ENCODE data around the gene ZGLP1. TPM values are rescaled to one million over a fixed set of nuclear protein-coding genes. Genes with fewer than 3 reads are reported as not detected.

The ZGLP1 gene
- total RNA-seq, 2 experiments from 2014 or later: 5.7 to 8.8 TPM

- DNase-seq (ENCODE audit: low spot score): no peak
- intact Hi-C loops (cut with micrococcal nuclease; ENCODE audit: unreplicated experiment): loop anchor here (2.0 kb wide), 1 partner anchor 131 kb away; no protein-coding TSS in a partner anchor
These were observed 51.4 kb downstream of the ZGLP1 start for GRCh38 chr19:10258080-10258710.

GRCh38 chr19:10256970-10257615 is 52.5 kb downstream of the ZGLP1 start:
- Histone ChIP-seq H3K9me2 (ENCODE audit: insufficient read depth, low read length) (no peaks in the 10 kb centered on the region), H3K4me1 (ENCODE audit: insufficient read depth, low read length, poor library complexity, severe bottlenecking) (peaks cover 12% of the 10 kb centered on the region), H3K27ac (ENCODE audit: low read depth, low read length, poor library complexity, severe bottlenecking) (no peak overlapping the region), H3K36me3 (ENCODE audit: insufficient read depth, low read length) (peaks cover 78% of the 10 kb centered on the region), H3K4me3 (ENCODE audit: low read depth, low read length, poor library complexity, severe bottlenecking) (no peak overlapping the region), H3K9me3 (ENCODE audit: low read length) (no peaks in the 10 kb centered on the region), H2AFZ (ENCODE audit: low read length) (no peak overlapping the region), H3K4me2 (ENCODE audit: low read length) (no peak overlapping the region), H4K20me1 (ENCODE audit: insufficient read depth, low read length) (peaks cover 22% of the 10 kb centered on the region), H3K79me2 (ENCODE audit: insufficient read depth, low read depth, low read length) (peaks cover 27% of the 10 kb centered on the region)
- no peak for DNase-seq (ENCODE audit: low spot score)
- ChIA-PET POLR2A (no interaction called here), CTCF (ENCODE audit: unreplicated experiment) (no interaction called here)
- no peak for TF ChIP-seq CTCF (conservative IDR thresholded peaks at IDR 0.05; ENCODE audit: low read length)
- TF ChIP-seq EZH2phosphoT487 (IDR thresholded peaks at IDR 0.05; ENCODE audit: borderline replicate concordance, low read depth, low read length): no peak
- intact Hi-C loops (cut with micrococcal nuclease; ENCODE audit: unreplicated experiment): no loop called here
- BruUV-seq (replicated peaks): no TSS peak

More at GRCh38 chr19:10258080-10258710, 51.4 kb downstream of the ZGLP1 start:
- Histone ChIP-seq H3K27ac (ENCODE audit: low read depth, low read length, poor library complexity, severe bottlenecking) (peak overlapping the region; percentile 20), H3K4me1 (ENCODE audit: insufficient read depth, low read length, poor library complexity, severe bottlenecking) (peaks cover 6% of the 10 kb centered on the region), H3K79me2 (ENCODE audit: insufficient read depth, low read depth, low read length) (peaks cover 16% of the 10 kb centered on the region), H3K9me3 (ENCODE audit: low read length) (no peaks in the 10 kb centered on the region), H3K4me2 (ENCODE audit: low read length) (no peak overlapping the region), H3K36me3 (ENCODE audit: insufficient read depth, low read length) (peaks cover 71% of the 10 kb centered on the region), H3K9me2 (ENCODE audit: insufficient read depth, low read length) (no peaks in the 10 kb centered on the region), H4K20me1 (ENCODE audit: insufficient read depth, low read length) (peaks cover 16% of the 10 kb centered on the region; the same call in 1 of the 2 replicates), H3K4me3 (ENCODE audit: low read depth, low read length, poor library complexity, severe bottlenecking) (no peak overlapping the region), H2AFZ (ENCODE audit: low read length) (no peak overlapping the region)
- CTCF ChIA-PET (ENCODE audit: unreplicated experiment): interaction anchor here (0.6 to 0.7 kb wide), 2 partner anchors 13 to 46 kb away, joined by 3 read pairs; partner anchors contain the start of gene ICAM1
- TF ChIP-seq EZH2phosphoT487 (IDR thresholded peaks at IDR 0.05; ENCODE audit: borderline replicate concordance, low read depth, low read length) (no peak), CTCF (conservative IDR thresholded peaks at IDR 0.05; ENCODE audit: low read length) (no peak)
- POLR2A ChIA-PET: interaction anchor here (0.6 to 2.0 kb wide), 2 partner anchors 94 to 122 kb away, joined by 3 to 6 read pairs; partner anchors contain the start of gene TYK2
- no TSS peak for BruUV-seq (replicated peaks)

GRCh38 chr19:10256551-10256950 is 53.1 kb downstream of the ZGLP1 start:
- CTCF ChIA-PET (ENCODE audit: unreplicated experiment): no interaction called here

More at GRCh38 chr19:10256551-10256950, 53.1 kb downstream of the ZGLP1 start:
- Histone ChIP-seq H3K79me2 (ENCODE audit: insufficient read depth, low read depth, low read length) (peaks cover 28% of the 10 kb centered on the region), H3K9me2 (ENCODE audit: insufficient read depth, low read length) (no peaks in the 10 kb centered on the region), H3K36me3 (ENCODE audit: insufficient read depth, low read length) (peaks cover 78% of the 10 kb centered on the region), H3K4me2 (ENCODE audit: low read length) (no peak overlapping the region), H4K20me1 (ENCODE audit: insufficient read depth, low read length) (peaks cover 22% of the 10 kb centered on the region), H3K4me3 (ENCODE audit: low read depth, low read length, poor library complexity, severe bottlenecking) (no peak overlapping the region), H3K4me1 (ENCODE audit: insufficient read depth, low read length, poor library complexity, severe bottlenecking) (peaks cover 12% of the 10 kb centered on the region), H3K27ac (ENCODE audit: low read depth, low read length, poor library complexity, severe bottlenecking) (no peak overlapping the region), H3K9me3 (ENCODE audit: low read length) (no peaks in the 10 kb centered on the region), H2AFZ (ENCODE audit: low read length) (no peak overlapping the region)
- no TSS peak for BruUV-seq (replicated peaks)
- DNase-seq (ENCODE audit: low spot score): no peak
- intact Hi-C loops (cut with micrococcal nuclease; ENCODE audit: unreplicated experiment): no loop called here
- POLR2A ChIA-PET: no interaction called here
- TF ChIP-seq CTCF (conservative IDR thresholded peaks at IDR 0.05; ENCODE audit: low read length) (no peak), EZH2phosphoT487 (IDR thresholded peaks at IDR 0.05; ENCODE audit: borderline replicate concordance, low read depth, low read length) (no peak)

Measured in OCI-LY7 (cell line).